Fibroblast of skin of back (primary cell): ENCODE measurements around the gene CDKN1C.
A peak's percentile ranks its signal among the peaks of the same experiment; 100 is the strongest.

ENCODE experiments used
- DNase-seq: peaks from one replicate; pipeline ENCODE4 v3.0.0-alpha.2; 2013

The CDKN1C gene

DNA sequence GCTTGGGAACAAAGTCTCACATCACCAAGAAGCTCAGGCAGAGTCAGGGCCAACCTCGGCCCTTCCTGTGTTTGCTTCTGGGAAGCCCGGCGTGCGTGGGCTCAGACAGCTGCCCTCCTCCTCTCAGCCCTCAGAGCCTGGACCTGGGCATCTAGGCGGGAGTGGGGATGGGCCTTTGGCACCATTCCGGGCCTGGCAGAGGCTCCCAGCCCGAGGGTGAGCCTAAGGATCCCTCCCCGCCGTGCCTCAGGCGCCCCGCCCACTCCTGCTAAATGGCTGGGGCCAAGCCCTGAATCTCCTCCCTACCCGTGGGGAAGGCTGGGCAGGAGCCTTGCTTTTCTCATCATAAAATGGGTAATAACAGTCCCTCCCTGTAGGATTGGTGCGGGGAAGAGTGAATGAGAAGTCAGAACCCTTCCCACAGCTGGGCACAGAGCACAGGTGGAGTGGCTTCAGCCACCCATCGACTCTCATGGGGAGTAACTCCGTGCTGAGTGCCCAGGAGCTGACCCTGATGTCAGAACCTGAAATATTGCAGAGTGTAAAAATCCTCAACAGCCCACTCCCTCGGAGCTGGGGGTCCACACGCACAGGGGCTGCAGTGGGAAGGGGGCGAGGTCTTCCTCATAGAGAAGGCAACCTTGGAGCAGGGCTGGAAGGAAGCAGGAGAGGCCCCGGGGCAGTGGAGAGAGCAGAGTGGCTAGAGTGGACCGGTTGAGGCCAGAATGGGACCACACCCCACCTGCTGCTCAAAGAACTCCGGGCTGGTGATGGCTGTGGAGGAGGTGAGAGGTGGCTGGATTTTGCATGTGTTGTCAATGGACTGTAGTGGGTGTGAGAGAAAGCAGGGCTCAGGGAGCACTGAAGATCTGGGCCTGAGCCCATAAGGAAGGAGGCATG is 18.8 kb upstream of the CDKN1C start:
- no peak for DNase-seq

DNA sequence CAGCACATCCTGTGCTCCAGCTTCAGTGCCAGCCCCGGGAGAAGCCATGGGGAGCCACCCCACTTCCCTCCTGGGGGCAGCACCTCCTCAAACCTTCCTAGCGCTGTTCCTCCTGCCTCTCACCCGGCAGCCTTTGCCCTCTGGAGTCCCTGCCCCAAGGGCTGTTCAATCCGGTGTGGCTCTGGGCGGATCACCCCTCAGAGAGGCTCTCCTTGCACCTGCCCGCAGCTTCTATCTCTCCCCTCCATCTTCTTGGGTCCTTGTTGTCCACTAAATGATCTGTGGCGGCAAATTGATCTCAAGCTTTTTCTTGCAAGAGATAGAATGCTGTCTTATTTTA is 18.1 kb upstream of the CDKN1C start:
- DNase-seq, result no peak

DNA sequence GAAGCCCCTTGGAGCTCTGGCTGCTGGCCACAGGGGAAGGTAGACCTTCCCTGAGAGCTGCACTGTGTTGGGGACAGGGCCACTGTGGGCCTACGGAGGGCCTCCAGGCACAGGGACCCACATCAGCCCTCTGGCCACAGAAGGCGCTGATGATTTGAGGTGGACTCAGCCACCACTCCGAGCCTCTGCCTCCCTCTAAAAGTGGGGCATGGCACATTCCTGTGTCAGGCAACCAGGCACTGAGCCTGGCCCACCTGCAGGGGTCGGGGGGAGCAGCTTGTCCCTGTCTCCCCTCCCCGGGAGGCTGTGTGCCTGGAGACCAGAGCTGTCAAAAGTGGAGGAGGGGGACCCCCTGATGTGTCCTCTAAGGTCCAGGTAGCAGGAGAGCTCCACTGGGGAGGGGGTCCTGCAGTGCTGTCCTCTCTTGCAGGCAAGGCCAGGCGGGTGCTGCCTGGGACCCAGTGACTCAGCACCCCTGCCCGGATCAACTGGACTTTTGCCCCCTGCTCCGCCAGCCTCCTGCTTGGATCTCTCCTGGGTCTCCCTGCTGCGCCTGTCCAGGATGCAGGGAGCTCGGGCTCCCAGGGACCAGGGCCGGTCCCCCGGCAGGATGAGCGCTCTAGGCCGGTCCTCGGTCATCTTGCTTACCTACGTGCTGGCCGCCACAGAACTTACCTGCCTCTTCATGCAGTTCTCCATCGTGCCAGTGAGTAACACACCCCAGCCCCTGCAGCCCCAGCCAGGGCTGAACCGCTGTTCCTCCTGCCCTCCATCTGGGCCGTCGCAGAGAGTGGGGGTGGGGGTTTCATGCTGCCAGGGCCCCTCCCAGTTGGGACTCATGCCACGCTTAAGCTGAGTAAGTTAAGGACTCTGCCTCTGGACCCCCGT is 17.5 kb upstream of the CDKN1C start:
- no peak for DNase-seq

DNA sequence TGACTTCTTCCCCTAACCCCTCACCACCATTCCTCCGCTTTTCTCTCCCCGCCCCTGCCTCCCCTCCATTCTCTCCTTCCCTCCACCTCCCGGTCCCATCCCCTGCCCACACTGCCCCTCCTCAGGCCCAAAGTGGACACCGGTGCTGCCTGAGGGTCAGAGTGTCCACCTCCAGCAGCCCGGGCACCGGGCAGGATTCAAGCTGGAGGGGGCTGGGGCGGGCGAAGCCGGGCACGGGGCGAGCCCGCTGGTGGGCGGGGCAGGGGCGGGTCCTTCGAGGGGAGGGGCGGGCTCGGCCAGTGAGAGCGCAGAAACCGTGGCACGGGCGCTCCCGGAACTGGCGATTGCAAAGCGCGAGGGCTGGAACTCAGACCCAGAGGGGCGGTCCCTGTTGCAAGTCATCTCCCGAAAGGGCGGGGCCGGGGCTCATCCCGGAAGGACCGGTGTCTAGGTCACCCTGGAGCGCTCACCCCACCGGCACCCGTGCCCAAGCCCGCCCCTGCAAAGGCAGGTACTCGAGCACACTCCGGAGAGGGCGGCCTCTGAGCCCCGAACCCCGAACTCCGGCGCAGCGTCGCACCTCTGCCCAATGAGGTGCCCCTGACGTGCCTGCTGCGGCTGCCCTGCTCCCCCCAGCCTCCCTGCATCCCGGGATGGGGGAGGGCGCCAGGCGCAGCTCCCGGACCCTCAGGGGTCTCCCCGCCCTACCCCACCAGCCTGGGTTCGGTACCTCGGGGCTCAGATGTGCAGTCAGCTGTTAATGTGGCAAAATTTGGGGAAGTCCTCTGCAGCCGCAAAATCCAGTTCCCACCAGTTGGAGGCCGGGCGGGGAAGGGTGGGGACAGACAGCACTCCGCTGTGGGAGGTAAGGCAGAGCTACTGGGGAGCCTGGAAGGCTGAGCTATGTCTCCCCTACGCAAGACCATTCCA is 16.5 kb upstream of the CDKN1C start:
- DNase-seq, result peak; percentile 94

DNA sequence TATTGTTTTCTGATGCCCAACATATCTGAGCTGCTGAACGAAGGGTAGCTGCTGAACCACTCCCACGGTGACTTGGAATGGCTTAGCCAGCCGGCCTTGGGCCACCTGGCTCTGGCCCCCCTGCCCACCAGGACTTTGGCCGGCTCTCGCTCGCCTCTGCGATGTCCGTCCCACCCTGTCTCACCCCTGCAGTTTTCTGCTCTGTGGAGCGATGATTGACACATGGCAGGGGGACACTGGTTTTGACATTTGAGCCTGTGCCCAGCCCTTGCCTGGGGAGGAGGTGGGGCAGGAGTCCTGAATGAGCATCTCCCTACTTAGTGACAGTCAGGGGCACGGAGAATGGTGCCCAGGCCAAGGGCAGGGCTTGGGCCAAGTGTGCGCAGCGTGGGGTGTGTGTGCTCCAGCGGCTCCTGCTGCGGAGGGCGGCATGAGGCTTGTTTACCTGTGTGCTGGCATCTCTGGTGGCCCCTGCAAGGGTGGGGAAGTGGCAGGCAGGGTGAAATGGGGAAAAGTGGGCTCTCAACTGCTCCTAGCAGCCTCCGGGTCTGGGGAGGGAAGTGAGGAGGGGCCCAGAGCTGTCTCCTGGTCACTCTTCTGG is 15.7 kb upstream of the CDKN1C start:
- no peak for DNase-seq

DNA sequence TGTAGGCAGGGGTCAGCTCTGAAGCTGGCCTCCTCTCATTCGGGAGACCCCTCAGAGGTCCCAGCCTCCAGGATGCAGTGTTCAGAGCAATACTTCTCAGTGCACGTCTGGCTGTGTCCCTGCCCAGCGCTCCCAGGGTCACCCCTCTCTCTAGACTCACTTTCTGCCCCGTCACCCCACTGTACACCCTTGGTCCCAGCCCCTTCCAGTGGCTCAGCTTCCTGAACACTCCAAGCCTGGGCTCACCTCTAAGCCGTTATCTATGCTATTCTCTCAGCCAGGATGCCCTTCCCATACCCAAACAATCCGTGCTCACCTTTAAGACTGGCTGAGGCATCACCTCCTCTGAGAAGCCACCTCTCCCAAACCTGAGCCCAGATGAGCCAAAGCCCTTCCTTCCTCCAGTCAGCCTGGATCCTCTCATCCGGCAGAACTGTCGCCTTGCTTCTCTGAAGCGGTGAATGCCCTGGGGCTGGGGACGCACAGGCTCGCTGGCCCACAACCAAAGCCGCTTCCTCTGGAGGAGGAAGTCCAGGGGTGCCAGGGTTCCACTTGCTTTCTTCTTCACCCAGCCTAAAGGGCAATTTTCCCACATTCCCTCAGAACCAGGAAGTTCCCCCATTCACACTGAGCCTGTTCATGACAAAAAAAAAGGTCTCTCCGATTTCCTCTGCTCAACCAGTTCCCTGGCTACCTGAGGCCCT is 13.7 kb upstream of the CDKN1C start:
- no peak for DNase-seq

DNA sequence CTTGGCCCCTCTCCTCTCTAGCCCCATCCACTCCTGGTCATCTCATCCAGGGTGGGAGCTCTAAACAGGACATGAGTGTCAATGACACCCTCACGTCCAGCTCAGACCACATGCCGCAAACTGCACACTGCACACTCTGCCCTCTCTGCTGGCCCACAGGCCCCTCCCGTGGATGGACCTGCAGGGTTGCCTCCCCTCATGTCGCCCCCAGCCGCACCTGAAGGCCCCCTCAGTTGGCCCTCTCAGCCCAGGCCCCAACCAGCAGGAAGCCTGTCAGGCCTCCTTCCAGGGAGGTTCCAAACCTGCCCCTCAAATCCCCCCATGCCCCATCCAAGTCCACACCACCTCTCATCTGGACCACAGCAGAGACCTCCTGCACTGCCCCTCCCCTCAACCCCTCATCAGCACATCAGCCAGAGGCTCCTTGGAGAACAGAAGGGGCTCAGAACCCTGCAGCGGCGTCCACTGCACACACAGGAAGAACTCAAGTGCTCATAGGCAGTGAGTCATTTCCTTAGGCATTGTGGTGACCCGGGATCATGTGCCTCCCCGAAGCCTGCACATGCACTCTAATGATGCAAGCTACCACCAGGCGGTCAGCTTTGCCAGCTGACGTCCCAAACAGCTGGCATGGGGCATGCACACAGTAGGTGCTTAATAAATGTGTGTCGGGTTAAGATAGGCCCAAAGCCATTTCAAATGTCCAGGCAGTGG is 12.9 kb upstream of the CDKN1C start:
- peak; percentile 91 for DNase-seq

DNA sequence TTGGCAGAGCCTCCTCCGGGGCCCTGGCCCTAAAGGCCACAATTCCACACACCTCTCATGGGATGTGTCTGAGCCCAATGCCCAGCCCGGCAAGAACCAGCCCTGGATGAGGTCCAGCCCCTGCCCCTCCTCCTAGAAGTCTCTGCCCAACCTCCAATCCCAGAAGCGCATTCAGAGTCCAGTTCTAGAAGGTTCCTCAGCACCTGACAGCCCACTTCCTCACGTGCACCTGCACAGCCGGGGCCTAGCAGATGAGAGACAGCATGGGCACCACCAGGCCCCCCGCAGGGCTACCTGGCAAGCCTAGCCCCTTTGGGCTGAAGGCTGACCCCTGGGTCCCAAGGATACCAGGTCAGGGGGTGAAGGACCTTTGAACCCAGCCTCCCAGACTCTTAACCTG is 11.5 kb upstream of the CDKN1C start:
- no peak for DNase-seq

DNA sequence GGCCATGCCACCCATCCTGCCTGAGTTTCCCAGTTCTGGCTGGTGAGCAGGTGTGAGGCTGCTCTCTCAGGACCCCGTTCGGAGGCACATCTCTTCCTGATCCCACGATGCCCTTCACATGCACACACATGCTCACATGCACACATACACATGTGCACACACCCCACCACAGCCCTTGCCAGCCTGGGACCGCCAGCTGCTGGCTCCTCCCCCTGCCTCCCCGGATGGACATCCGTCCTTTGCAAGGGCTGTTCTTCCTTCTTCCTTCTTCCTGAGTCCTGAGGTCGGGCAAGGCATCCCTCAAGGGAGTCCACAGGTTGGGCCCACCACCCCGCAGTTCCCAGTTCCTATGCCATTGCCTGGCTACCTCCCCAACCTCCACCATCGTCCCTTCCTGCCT is 10.5 kb upstream of the CDKN1C start:
- DNase-seq, result no peak

DNA sequence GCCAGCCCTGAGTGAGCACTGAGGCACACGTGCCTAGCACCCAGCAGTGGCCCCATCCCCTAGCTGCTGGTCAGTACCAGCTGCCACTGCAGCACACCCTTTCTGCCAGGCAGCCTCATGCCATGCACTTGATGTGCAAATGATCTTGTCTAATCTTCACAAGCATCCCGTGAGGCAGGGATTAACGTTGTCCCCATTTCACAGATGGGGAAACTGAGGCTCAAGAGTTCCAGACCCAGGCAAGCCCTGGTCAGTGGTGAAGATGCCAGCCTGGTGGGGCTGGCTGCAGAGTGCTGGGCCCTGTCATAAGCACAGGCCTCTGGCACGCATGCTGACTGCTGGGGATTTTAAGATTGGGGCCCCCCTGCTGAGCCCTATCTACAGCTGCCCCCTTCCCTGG is 8.4 kb upstream of the CDKN1C start:
- no peak for DNase-seq

DNA sequence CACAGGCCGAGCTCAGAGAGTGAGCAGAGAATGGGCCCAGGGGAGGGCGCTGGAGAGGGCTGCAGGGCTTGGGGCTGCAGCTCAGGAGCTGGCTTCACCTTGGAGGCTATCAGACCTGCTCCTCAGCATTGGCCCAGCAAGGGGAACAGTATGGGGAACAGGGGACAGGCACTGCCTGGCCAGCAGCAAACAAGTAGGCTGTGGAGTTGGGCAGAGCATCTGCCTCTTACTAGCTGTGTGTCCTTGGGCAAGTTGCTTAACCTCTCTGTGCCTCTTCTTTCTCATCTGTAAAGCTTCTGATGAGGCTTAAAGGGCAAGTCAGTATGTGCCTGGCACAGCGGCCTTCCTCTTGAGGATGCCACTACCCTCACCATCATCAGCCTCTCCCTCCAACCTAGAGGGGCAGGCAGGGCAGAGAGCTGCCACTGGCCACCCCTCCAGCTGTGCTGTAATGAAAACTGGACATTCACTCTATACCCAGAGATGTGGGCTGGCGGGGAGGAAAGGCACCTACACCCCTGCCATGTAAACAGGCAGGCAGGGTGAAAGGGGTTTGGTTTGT is 7.5 kb upstream of the CDKN1C start:
- no peak for DNase-seq

DNA sequence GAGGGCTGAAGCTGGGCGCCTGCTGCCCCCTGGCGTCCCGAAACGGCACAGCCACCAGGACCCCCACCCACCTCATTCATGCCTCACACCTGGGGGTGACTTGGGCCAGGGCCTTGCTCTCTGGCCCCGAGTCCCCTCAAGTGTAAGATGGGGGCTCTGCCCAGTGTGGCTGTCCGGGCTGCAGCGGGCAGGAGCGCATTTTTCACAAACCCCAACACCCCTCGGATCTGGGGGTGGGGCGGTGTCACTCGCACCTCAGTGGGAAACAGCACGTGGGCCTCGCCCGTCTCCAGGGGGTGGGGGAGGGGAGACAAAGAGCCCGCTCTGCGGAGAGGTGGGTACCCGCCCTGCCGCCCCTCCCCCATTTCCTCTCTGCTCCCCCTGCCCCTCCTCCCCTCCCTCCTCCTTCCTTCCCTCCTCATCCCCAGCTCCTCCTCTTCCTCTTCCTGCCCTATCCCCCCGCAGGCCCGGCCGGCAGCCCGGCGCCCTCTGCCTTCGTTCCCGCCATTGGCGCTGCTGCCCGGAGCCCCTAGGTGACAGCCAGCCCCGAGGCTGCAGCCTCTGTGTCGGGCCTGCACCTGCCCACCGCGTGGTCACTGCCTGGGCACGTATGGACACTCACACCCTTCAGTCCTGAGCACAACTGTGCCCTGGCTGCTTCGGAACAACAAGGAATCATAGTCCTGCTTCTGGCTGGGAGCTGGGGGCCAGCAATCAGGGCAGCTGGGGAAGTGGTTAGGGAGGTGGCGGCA is 6.8 kb upstream of the CDKN1C start:
- peak; percentile 67 for DNase-seq

DNA sequence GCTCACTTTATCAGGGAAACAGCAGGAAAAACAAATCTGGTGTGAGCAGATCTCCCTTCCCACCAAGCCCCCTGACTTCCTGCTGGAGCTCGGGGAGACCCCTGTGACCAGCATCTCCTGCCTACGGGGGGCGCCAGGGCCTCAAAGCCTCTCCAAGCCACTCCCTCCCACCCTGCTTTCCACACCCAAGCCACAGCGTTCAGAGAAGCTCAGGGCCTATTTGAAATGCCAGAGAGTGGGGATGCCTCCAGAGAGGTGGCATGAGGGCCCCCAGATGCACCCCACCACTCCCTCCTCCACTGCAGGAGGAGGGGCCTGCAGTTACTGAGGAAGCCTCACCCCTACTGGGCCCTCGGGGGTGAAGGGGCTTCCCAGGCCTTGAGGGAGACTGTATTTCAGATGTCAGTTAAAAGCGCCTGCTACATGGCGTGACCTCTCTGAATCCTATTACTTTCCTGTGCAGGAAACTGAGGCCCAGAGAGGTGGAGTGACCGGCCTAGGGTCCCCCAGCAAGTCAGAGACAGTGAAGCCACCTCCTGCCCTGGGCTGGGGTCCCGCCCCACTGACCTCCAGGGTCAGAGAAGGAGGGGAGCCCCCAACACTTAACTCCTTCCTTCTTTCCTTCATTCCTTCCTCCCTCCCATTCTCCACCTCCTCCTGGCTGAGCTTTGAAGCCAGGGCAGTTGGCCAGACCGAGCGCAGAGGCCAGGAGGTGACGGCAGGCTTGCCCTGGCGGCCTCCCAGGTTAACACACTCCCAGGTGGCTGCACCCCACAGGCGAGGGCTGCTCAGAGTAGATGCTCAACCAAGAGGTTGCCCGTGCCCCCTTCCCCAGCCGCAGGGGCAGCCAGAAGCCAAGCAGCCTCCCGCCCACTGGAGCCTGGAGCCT is 6.0 kb upstream of the CDKN1C start:
- no peak for DNase-seq

DNA sequence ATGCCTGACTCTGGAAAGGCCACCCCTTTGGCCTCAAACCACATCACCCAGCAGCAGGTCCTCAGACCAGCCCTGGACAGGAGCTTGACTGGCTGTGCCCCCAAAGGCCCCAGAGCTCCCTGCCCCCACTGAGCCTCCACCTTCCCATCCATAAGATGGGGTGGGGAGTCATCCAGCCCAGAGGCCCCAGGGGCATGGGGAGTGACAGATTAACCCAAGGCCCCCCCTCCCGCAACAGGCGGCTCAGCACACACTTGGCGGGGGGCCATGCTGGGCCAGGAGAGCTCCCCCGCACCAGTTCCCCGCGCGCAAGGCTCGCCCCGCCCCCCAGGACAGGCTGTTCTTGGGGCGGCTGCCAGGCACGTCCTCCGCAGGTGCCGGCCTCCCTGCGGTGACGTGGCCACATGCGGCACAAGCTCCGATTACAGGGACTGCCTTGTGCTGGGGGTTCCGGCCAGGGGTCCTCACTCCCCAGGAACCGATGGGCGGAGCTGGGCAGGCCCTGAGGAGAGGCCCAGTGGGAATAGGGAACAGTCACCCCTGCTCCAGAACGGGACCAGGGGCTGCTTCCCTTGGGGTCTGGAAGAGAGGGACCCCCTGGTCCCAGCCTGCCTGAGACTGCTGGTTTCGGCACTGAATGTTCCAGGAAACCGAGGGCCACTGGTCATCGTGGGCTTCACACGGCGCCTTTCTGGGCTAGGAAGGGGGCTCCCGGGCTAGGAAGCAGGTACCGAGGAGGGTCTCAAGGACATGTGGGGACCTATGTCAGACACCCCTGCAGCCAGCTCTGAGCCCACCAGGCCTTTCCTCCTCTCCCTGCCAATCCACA is 5.1 kb upstream of the CDKN1C start:
- no peak for DNase-seq

DNA sequence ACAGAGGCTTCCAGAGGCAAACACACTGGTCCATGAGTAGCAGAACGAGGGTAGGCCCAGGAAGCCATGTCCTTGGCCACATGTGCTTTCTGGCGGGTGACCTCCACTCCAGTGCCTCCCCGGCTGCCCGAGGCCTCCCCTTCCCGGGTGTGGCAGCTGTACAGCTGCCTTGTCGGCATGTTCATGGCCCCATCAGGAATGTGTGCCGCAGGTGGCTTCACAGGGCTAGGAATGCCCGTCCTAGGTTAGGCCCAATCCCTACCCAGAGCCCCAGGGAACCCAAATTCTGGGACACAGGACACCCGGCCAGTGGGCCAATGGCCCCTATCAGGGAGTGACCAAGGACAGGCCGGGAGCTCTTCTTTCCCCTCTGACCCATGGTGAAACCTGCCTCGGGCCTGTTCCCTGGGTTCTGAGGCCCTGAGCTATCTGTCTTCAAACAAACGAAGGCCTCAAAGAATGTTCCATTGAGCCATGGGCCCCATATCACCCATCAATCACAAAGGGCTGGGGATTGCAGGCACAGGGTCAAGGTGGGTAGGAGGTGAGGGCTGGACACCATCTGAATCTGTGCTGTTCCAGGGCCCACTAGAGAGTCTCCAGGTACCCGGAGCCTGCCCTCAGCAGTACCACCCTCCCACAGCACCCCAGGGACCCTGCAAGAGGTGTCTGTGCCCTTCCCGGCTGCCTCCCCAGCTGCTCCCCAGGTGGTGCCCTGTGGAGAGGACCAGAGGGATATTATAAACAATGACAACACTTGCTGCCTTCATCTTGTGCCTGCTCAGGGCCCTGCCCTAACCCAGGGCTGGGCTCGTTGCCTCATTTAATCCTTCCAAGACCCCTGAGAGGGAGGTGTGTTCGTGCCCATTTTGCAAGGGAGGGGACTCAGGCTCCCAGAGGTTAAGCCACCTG is 4.0 kb upstream of the CDKN1C start:
- DNase-seq, result no peak

DNA sequence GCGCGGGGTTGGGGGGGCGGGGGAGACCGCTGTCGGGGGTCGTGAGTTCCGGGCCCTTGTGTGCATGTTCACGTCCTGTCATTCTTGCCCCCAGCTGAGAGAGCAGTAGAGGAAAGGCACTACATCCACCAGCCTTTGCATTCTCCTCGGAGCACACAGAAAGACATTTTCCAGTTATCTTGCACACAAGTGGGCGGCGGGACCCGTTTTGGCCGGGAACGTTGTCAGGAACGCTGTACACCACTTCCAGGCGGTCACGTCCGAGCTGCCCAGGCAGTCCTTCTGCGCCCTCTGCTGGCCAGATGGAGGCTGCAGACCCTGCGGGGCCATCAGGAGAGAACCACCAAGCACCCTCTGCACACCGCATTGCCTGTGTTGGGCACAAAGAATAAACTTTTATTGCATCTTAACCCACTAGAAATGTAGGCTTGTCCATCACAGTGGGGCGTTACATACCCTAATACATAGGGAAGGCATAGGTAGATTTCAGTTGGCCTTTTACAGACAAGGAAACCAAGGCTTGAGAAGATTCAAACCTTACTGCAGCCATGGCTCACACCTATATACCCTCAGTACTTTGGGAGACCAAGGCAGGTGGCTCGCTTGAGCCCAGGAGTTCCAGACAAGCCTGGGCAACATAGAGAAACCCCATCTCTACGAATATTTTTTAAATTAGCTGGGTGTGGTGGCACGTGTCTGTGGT is 2.8 kb upstream of the CDKN1C start:
- peak; percentile 79 for DNase-seq
